HG03139 (cell line): Measurements from ENCODE around the gene HOXD11.

Experiments used
- ATAC-seq: cut with Tn5 transposase; IDR thresholded peaks from one replicate; pipeline ENCODE4 v1.9.1; 2021; ENCODE audit not compliant: unreplicated experiment

HOXD11 gene

DNA sequence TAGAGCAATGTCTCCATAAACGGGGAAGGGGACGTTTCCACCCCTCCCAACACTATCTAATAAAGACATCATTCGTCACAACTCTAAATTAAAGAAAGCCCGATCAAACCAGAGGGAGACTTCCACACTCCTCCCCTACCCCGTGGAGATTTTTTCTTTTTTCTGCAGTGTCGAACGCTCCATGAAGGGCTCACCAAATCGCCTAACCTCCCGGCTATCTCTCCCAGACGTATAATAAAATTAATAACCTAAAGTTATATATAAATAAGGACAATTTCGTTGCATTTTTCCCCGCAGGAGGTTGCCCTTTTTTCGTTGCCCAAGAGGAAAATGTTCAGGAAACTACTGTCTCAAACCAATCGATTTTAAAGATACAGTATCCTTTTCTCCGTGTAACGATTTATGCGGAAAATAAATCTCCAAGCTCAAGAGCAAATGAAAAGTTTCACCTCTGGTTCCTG, 25.7 kb upstream of the HOXD11 start:
- no peak for ATAC-seq

DNA sequence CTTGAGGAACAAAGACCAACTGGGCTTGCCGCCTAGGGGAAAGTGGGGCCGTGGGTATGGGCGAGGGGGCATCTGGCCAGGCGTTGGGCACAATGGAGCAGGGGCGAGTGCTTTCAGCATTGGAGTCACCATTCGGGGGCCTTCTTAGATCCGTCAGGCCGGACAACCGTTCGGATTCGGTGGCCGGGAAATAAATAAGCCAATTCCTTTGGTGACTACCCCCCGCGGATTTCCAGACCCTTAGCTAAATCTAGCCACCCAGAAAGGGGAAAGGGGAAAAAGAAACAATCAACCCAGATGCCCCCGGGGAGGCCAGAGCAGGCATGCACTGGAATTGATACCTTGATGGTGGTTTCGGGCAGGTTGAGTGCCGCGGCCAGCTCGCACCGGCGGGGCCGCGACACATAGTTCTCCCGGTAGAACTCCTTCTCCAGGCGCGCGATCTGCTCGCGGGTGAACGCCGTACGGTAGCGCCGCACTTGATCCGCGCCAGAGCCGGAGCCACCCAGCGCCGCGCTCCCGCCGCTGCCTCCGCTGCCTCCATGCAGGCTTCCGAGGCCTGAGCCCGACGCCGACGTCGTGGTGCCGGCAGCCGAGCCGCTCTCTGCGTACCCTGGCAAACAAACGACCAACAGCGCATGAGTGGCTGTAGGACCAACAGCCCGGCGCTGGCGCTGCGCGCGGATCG, 25.1 kb upstream of the HOXD11 start:
- ATAC-seq, result no peak

DNA sequence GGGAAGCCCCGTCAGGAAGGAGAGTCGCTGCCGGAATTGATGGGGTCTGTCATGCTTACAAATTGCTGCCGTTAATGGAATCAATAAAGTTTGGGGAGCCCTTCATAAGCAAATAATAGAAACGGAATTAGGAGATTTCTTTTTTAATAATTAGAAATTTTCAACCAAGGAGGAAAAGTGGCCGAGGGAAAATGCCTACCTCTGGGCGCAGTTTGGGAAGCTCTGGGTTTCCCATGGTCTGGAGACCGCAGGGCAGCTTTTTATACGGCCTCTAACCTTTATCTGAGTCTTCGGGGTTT, 24.6 kb upstream of the HOXD11 start:
- no peak for ATAC-seq

DNA sequence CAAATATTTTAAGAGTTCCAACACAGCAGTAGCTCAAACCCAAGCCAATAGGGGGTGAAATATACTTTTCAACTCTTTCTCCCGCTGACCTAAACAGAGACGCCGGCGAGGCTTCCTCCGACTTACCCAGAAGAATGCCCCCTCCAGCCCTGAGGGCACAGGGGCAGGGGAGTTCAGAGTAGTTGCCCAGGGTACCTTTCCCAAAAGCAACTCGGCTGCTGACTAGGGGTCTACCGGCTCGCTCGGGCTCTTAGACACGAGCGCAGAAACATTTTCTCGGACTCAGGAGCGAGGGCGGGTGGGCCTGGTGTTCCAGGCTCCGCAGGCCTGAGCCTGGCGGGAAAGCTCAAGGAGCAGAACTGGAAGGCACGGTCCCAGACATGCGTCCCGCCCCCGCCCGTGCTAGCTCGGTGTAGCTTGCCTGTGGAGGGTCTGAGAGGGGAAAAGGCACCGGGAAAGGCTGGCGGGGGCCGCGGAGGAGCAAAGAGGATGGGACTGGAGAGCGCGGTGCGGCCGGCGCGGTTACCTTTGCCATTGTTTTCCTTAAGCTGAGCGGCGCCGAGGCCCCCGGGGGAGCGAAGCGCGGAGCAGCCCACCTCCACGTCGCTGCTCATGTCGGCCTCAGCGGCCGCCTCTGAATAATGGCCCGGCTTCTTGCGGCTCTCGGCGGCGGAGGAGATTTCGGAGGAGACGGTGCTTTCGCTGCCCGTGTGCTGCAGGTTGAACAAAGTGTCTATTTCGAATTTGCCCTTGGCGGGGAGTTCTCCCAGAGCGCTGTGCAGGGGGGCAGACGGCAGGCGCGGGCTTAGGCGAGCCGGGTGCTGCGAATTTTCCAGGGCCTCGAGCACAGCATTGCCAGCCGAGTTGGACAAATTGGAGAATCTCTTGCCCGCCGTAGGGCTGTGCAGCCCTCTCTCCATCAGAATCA, 24.0 kb upstream of the HOXD11 start:
- no peak for ATAC-seq

DNA sequence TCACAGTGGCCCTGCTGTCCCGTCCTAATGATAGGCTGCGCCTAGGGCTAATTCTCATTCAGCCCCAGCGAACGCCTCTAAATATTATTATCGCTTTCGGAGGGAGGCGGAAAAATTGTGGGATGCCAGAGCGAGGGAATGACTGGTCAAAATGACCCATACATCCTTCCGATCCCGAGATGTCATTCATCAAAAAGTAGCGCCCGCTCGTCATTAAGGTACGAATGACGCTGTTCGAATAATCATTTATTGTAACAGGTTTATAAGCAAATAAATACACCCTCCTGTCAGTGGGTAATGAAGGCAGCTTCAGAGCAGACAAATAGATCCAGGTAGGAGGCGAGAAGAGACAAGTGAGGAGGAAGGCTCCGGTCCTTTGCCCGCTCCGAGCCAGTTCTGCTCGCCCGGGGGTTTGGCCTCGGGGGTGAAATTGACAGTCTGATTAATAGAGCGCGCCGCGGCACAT, 23.3 kb upstream of the HOXD11 start, which contains the start of gene EVX2:
TSS of gene EVX2 (minus strand) at position 167 of the 466 bp plus-strand sequence. CDS start 186 bp downstream, outside the sequence.
- ATAC-seq, result no peak

DNA sequence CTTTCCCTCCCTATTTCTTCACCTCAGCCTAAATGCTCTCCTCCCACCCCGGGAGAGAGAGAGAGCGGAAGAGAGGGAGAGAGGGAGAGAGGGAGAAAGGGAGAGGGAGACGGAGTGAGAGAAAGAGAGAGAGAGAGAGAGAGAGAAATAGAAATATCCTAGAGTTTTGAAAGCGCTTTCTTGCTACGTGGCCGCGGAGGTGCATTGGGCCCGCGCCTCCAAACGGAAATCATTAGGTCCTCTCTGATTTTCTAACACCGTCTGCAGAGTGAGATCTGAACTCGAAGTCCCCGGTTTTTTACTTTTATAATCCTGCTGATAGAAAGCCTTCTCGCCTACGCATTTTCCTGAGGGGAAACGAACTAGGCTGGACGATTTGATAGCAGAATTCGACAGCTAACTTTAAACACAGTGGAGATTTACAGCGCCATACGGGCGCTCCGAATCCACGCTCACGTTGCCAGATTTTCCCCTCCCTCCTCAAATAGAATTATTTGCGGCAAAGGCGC, 22.4 kb upstream of the HOXD11 start:
- ATAC-seq, result no peak

DNA sequence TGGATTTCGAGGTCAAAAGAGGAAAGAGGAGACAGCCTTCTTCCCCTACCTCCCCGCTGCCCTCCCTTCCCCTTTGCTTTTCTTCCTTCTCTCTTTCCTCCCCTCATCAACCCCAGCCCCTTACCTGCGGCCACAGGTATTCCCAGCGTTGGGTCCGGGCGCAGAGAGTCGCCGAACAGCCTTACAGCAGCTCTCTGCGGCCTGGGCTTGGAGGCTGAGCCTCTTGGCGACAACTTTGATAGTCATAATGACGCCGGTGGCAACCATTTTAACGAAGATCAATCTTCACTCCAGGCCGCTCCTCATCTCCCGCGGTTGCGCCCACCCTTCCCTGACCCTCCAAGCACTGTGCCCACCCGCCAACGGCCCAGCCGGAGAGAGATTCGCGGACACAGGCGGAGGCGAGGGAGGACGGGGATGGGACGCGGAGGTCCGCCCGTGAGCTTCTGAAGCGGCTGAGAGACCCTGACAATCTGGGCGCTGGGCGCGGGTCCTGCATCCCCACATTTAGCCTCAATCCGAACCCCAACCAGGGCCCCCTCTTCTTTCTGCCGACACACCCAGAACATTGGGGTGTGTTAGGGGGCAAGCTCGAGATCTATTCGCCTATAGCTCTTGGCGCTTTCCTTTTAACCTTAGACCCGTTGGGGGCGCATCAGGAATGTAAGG, 21.8 kb upstream of the HOXD11 start:
- no peak for ATAC-seq

DNA sequence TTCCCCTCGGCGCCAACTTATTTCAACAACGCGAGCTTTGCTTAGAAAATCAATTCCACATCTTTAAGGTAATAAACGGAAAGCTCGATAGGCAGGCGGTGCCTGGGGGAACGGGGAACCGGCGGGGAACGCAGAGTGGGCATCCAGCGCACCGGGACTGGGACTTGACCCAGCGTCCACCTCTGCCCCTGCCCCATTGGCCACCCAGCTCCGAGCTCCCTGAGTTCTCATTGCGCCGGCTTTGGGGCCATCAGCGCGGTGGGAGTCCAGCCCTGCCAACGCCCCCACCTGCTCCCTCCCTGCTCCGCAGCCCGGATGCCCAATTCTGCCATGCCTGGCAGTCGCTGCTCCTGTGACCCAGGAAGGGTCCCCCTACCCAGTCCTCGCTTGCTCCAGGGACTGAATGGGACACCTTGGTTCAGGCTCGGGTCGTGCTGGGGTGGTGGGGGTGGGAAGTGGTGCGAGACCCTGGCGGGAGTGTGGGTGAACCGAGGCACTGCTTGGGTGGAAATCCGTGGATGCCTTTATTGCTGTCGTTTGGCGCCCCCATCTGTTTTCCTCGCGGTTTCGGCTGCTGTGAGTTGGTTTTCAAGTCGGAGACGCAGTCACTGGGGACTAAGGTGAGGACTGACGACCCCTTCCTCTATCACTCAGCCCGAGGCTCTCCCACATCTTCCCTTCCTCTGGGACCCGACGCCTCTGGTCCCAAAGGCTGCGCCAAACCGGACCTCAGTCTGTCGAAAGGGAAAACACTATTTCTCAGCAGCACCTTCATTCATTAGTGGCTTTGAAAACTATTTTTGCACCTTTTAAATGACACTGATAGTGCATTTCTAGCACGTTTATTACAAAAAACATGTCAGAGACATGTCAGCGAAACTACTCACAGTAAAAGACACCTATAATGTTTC, 21.0 kb upstream of the HOXD11 start:
- no peak for ATAC-seq

DNA sequence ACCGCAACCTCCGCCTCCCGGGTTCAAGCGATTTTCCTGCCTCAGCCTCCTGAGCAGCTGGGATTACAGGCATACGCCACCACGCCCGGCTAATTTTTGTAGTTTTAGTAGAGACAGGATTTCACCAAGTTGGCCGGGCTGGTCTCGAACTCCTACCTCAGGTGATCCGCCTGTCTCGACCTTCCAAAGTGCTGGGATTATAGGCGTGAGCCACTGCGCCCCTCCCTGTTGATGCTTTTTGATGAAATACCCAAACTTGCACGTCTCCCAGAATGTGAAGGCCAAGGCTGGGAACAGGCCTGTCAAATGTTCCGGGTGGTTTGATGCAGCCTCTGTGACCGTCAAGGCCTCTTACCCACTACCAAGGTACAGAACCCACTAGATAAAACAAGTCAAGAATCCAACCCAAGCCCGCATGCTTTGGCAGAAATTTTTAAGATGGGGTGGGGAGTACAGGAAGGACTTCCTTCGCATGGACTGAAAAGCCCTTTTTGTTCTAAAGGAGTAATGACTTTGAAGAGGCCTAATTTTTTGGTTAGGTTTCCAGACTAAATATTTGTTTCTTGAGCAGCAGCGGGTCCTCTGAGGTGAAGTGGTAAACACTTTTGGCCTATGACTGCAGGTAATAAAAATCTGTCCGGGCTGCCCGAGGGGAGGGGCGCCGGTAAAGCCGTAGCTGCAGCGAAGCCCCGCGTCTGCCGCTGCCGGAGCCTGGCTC, 19.6 kb upstream of the HOXD11 start:
- ATAC-seq, result no peak

DNA sequence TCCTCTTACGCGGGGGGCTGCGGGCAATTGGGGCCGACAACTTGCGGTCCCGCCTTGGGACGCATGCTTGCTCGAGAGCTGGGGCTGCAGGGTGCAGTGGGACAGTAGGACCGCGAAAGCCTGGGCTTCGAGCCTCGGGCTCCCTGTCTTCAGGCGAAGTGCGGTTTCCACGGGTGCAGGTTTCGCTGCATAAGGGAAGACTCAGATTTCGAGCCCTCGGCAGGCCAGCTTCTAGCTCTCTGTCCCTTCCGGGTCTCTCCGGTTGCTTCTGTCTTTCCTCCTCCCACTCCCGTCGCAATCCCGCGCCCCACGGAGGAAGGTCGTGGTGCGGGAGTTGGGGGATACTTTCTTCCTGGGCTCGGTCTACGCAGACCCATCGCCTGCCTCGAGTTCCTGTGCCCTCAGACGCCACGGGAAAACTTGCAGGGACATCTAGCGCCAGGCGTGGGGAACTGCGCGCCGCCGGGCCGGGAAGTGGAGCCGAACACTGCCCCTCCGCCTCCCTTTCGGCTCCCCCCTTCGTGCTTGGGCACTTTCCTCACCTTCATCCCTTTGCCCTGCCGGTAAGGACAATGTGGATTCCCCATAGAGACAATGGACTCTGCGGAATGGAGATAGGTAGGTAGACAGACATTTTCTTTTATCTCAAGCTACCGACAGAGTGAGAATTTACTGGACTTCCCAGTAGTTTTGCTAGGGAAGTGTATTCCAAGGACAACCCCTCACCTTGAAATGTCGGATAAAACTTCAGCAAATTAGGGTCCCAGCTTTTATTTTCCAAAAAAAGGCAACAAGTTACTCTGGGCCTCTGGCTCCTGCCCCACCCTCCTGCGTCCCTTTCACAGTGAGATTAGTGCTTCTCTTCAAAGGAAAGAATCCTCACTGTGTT, 18.8 kb upstream of the HOXD11 start:
- ATAC-seq, result no peak

DNA sequence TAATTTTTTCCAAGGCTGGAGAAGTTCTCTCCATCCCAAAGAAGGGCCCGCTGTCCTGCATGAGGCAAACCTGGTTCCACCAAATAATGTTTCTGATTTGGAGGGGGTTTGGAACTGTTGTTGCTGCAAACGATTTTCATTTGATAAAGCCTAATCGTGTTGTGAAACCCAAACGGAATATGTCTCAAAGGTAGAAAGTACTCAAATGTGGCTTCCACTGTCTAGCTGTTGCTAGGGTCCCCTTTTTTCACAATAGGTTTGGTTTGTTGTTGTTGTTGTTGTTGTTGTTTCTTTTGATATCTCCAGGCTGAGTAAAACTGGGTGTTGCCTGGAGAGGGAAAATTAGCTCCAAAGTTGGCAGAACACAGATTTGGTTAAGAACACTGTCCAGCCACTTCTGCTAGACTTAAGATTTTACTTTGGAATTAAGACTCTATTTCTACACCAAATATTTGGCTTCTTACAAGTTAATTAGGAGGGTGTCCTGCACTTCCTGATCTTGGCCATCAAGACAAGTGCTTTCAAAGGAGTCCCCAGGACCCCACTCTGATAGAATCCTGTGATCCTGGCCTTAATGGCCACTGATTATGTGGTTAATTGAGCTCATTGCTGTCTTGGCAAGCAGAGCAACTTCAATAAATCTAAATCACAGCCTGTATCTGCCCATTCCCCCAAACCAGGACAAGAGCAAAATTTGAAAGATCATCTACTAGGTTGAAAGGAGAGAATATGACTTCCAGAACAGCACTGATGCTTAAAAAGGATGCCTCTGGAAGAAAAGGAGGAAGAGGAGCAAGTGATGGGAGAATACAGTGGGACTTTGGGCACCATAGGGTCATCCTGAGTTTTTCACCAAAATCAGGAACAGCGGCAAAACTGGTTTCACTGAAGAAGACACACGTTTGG, 17.9 kb upstream of the HOXD11 start:
- no peak for ATAC-seq

DNA sequence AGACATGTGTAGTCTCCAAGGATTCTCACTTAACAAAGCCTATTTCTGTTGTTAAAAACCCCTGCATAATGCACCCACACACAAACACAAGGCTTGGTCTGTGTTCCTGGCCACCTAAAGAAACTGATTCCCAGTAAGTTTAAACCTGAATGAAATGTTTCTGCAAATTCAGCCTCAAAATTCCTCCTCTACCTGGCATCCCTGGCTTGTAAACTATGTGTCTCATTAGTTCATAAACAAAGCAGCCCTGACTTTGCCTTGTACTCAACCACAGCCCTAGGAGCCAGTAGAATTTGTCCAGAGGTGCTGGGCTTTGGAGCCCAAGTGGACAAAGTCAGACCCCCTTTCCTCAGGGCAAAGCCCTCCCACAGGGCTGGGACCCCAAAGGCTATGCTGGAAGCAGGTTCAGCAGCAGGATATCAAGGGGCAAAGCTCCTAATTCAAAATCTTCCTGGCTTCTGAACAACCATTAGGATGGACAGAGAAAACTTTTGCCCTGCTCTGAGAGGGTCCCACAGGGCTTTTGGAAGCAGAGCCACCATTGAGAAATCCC, 17.2 kb upstream of the HOXD11 start:
- ATAC-seq, result no peak

DNA sequence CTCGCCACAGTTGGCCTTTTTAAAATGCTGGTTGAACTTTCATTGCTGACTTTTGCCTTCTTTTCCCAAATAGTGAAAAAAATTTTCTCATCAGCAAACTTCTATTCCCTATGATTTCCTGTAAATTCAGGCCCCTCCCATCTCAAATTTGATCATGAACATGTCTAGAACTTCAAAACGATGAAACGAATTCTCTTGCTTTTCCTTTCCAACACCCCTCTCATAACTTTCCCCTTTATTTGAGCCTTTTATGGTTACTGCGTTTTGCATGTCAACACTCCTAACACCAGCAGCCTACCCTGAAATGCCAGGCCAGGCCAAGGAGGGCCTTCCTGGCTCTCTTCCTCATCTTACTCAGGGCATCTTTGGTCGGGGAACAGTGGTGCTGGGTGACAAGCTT, 16.2 kb upstream of the HOXD11 start:
- ATAC-seq, result no peak

DNA sequence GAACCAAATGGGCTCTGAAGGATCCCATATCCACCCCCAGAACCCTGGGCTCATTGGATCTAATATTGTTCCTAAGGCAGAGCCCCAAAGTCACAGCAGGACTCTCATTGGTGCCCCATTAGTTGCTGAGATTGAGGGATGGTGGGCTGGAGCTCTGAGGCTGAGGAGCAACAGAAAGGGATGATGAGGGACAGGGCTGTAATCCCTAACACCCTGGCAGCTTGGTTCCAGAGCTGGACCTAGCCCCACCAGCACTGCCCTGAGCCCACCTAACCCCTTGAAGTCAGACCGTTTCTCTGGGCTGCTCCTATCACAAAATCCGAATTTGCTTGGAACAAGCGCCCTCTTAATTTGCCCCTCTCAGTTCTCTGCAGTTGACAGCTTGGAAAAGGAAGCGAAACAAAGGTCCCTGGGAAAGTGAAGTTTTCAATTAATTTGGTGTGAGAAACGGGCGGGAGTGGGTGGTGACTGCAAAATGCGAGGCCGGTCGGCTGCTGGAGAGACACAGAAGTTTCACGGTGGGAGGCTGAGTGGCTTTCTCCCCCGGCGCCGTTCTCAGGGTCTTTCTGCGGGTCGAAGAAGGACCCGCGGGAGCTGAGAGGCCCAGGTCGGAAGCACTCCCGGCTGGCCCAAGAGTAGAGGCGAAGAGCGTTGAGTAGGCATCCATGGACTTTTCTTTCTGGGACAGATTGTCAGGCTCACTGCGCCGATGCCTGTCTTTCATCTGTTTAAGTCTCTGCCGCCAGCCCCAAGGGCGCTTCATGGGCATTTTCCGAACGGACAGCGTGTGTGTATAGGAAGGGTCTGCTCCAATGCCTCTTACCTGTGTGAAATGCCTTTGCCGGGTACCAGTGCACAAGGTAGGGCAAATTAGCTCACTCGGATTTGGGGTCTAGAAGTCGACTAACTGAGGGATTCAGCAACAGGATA, 15.5 kb upstream of the HOXD11 start:
- ATAC-seq, result no peak

DNA sequence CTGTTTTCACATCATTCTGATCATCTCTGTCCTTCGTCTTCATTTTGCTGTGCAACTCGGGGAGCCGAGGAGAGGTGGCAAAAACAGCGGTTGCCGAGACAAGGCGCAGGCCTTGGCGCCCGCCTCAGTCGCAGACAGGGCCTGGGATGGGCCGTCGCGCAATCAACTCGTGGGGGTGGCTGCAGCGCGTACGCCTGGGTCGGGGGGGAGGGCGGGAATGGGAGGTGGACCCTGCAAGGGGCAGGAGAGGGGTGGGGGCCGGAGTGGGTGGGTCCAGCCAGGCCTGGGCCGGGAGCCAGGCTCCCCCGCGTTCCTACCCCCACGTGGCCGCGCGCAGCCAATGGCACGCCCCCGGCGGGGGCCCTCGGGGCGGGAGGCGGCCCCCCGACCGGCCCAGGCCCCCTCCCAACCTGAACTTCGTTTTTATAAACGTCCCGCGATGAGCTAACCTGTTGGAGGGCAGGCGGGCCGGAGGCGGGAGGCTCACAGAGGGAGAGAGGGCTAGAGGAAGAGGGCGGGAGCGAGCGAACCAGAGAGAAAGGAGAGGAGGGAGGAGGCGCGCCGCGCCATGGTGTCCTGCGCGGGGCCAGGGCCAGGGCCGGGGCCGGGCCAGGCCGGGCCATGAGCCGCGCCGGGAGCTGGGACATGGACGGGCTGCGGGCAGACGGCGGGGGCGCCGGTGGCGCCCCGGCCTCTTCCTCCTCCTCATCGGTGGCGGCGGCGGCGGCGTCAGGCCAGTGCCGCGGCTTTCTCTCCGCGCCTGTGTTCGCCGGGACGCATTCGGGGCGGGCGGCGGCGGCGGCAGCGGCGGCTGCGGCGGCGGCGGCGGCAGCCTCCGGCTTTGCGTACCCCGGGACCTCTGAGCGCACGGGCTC, 14.6 kb upstream of the HOXD11 start, which contains the start of gene HOXD13:
TSS of gene HOXD13 (plus strand) at position 452 of the 875 bp plus-strand sequence. CDS start at position 622, 170 bp downstream.
- ATAC-seq, result no peak
